Common myeloid progenitor, CD34-positive (primary cell): Measurements from ENCODE around the gene LEUTX.

Experiments
- CTCF ChIA-PET: fragments of 350-600 bp; sonication (Branson Sonifier 250); formaldehyde crosslinking; loops from one replicate; lab custom pipeline; 2021; ENCODE audit warnings: antibody characterized with exemption; lab: Charles Lee
- POLR2A ChIA-PET: fragments of 350-600 bp; sonication (Branson Sonifier 250); formaldehyde crosslinking; loops from one replicate; lab custom pipeline; 2021; ENCODE audit warnings: antibody characterized with exemption; lab: Charles Lee
- DNase-seq, 3 donors: peaks; one replicate each; pipeline versions ENCODE4 v3.0.0 to v3.0.0-alpha.2; 2013
- H3K27ac ChIP-seq, 2 experiments: 1 replicate in 1 of 2; 2 replicates in 1 of 2; pipeline ENCODE4 v1.7.0; 2013; ENCODE audit warnings: inconsistent platforms in 2 of 2, low read length in 2 of 2, mild to moderate bottlenecking in 2 of 2, low read depth in 1 of 2, moderate library complexity in 1 of 2; ENCODE audit not compliant: severe bottlenecking in 2 of 2, insufficient read depth in 1 of 2, poor library complexity in 1 of 2
- H3K27me3 ChIP-seq, 5 experiments: replicated peaks in 2 of 5; 1 replicate in 3 of 5; 2 replicates in 2 of 5; pipeline versions ENCODE4 v1.6.1 to v1.7.0; 2013; ENCODE audit warnings: low read length in 4 of 5, mild to moderate bottlenecking in 2 of 5, moderate library complexity in 2 of 5, inconsistent platforms in 1 of 5; ENCODE audit not compliant: insufficient read depth in 5 of 5, control insufficient read depth in 4 of 5
- H3K36me3 ChIP-seq, 4 experiments: 1 replicate in 2 of 4; 2 replicates in 2 of 4; pipeline versions ENCODE4 v1.6.1 to v1.7.0; 2013; ENCODE audit warnings: low read length in 3 of 4, control low read depth in 1 of 4, mild to moderate bottlenecking in 1 of 4; ENCODE audit not compliant: control insufficient read depth in 4 of 4, insufficient read depth in 4 of 4
- H3K4me1 ChIP-seq, 4 experiments: 1 replicate in 3 of 4; 2 replicates in 1 of 4; pipeline versions ENCODE4 v1.6.1 to v1.7.1; 2013; ENCODE audit warnings: low read length in 3 of 4, mild to moderate bottlenecking in 3 of 4, control low read depth in 1 of 4, inconsistent platforms in 1 of 4, moderate library complexity in 1 of 4; ENCODE audit not compliant: control insufficient read depth in 4 of 4, insufficient read depth in 4 of 4; ENCODE audit errors: control extremely low read depth in 1 of 4
- H3K4me3 ChIP-seq, 7 experiments: 1 replicate in 4 of 7; 2 replicates in 3 of 7; pipeline versions ENCODE4 v1.5.1 to v1.7.0; 2013; ENCODE audit warnings: mild to moderate bottlenecking in 7 of 7, low read length in 6 of 7, moderate library complexity in 6 of 7, inconsistent platforms in 2 of 7, low read depth in 2 of 7, control low read depth in 1 of 7; ENCODE audit not compliant: insufficient read depth in 4 of 7, control insufficient read depth in 1 of 7; ENCODE audit errors: extremely low read depth in 1 of 7
- H3K9me3 ChIP-seq, 5 experiments: 1 replicate in 4 of 5; 2 replicates in 1 of 5; pipeline versions ENCODE4 v1.6.1 to v1.7.1; 2013; ENCODE audit warnings: low read length in 4 of 5, mild to moderate bottlenecking in 2 of 5, inconsistent platforms in 1 of 5, low read depth in 1 of 5, moderate library complexity in 1 of 5; ENCODE audit not compliant: control insufficient read depth in 4 of 5, insufficient read depth in 2 of 5; ENCODE audit errors: control extremely low read depth in 1 of 5
- WGBS: methylation state at CpG from one replicate; pipeline ENCODE4 v1.1.5; 2013; ENCODE audit not compliant: insufficient coverage; 5-methylcytosine and 5-hydroxymethylcytosine counted together

LEUTX gene

GRCh38 chr19:39817888-39818561 is 39.4 kb downstream of the LEUTX start:
- H3K9me3 ChIP-seq: peaks cover 0 to 2% (median 0%) of the 10 kb centered on the region in 5 experiments
- POLR2A ChIA-PET: interaction anchor here (1.3 kb wide), 1 partner anchor 152 kb away, joined by 3 read pairs; no protein-coding TSS in a partner anchor
- no peaks in the 10 kb centered on the region for H3K4me1 ChIP-seq
- H3K27ac ChIP-seq: no peak overlapping the region
- no peaks in the 10 kb centered on the region for H3K36me3 ChIP-seq
- DNase-seq: no peak
- 97% methylated on average over 9 of the region's 12 CpGs for WGBS
- CTCF ChIA-PET: interaction anchor here (0.8 to 1.4 kb wide), 2 partner anchors 27 to 51 kb away, joined by 3 to 4 read pairs; no protein-coding TSS in a partner anchor
- no peaks in the 10 kb centered on the region for H3K27me3 ChIP-seq
- no peak overlapping the region for H3K4me3 ChIP-seq

- DNase-seq: no peak
- CTCF ChIA-PET: interaction anchor here (0.8 to 1.4 kb wide), 2 partner anchors 26 to 52 kb away, joined by 3 to 4 read pairs; no protein-coding TSS in a partner anchor
- peaks cover 0 to 2% (median 0%) of the 10 kb centered on the region in 5 experiments for H3K9me3 ChIP-seq
- H3K4me3 ChIP-seq: no peak overlapping the region
- no peaks in the 10 kb centered on the region for H3K36me3 ChIP-seq
- no peak overlapping the region for H3K27ac ChIP-seq
- H3K4me1 ChIP-seq: peaks cover 0 to 3% (median 3%) of the 10 kb centered on the region in 4 experiments
- 81% methylated on average over 4 of the region's 4 CpGs for WGBS
- POLR2A ChIA-PET: interaction anchor here (1.3 kb wide), 1 partner anchor 152 kb away, joined by 3 read pairs; no protein-coding TSS in a partner anchor
- H3K27me3 ChIP-seq: no peaks in the 10 kb centered on the region
Measured at GRCh38 chr19:39818626-39819097, 40.0 kb downstream of the LEUTX start.

- WGBS: 91% methylated on average over 1 of the region's 3 CpGs
- H3K4me3 ChIP-seq: no peak overlapping the region
- no peaks in the 10 kb centered on the region for H3K36me3 ChIP-seq
- ChIA-PET CTCF (no interaction called here), POLR2A (no interaction called here)
- H3K4me1 ChIP-seq: peaks cover 0 to 12% (median 10%) of the 10 kb centered on the region in 4 experiments
- H3K9me3 ChIP-seq: peaks cover 0 to 2% (median 0%) of the 10 kb centered on the region in 5 experiments
- no peak for DNase-seq
- H3K27ac ChIP-seq: no peak overlapping the region
- H3K27me3 ChIP-seq: no peaks in the 10 kb centered on the region
Measured at GRCh38 chr19:39819786-39820185, 41.1 kb downstream of the LEUTX start.

GRCh38 chr19:39820696-39821095 is 42.0 kb downstream of the LEUTX start:
- Histone ChIP-seq H3K27ac (no peak overlapping the region), H3K9me3 (peaks cover 0 to 2% (median 0%) of the 10 kb centered on the region in 5 experiments), H3K4me1 (peaks cover 0 to 16% (median 12%) of the 10 kb centered on the region in 4 experiments), H3K36me3 (peaks cover 0 to 6% (median 1%) of the 10 kb centered on the region in 4 experiments), H3K4me3 (no peak overlapping the region), H3K27me3 (no peaks in the 10 kb centered on the region)
- CTCF ChIA-PET: interaction anchor here (0.9 kb wide), 1 partner anchor 150 kb away, joined by 3 read pairs; the partner anchor contains the start of gene PSMC4
- 100% methylated on average over 2 of the region's 6 CpGs for WGBS
- POLR2A ChIA-PET: interaction anchor here (0.6 kb wide), 1 partner anchor 18 kb away, joined by 3 read pairs; no protein-coding TSS in a partner anchor
- no peak for DNase-seq

- H3K9me3 ChIP-seq: peaks cover 0 to 2% (median 0%) of the 10 kb centered on the region in 5 experiments
- no peaks in the 10 kb centered on the region for H3K27me3 ChIP-seq
- POLR2A ChIA-PET: no interaction called here
- DNase-seq: peak in 1 of 3 donors; percentile 8
- H3K27ac ChIP-seq: peak overlapping the region in 1 of 2 experiments; percentile 65
- peaks cover 0 to 16% (median 12%) of the 10 kb centered on the region in 4 experiments for H3K4me1 ChIP-seq
- CTCF ChIA-PET: no interaction called here
- H3K4me3 ChIP-seq: peak overlapping the region; percentile 53 to 93 (median 85)
- WGBS: 35% methylated on average over 7 of the region's 7 CpGs
- H3K36me3 ChIP-seq: peaks cover 5 to 35% (median 24%) of the 10 kb centered on the region in 4 experiments
Measured at GRCh38 chr19:39823686-39824085, 45.0 kb downstream of the LEUTX start.

- 10% methylated on average over 46 of the region's 47 CpGs for WGBS
- ChIA-PET POLR2A (no interaction called here), CTCF (no interaction called here)
- H3K4me3 ChIP-seq: peak overlapping the region; percentile 53 to 93 (median 85)
- H3K9me3 ChIP-seq: peaks cover 0 to 2% (median 0%) of the 10 kb centered on the region in 5 experiments
- H3K36me3 ChIP-seq: peaks cover 7 to 42% (median 28%) of the 10 kb centered on the region in 4 experiments
- H3K27ac ChIP-seq: peak overlapping the region in 1 of 2 experiments; percentile 65
- peaks cover 0 to 16% (median 12%) of the 10 kb centered on the region in 4 experiments for H3K4me1 ChIP-seq
- no peaks in the 10 kb centered on the region for H3K27me3 ChIP-seq
- peak; percentile 91 to 95 (median 93) for DNase-seq
Measured at GRCh38 chr19:39824143-39825092, 45.8 kb downstream of the LEUTX start.
